ENCODE measurements around the gene FCER2. TPM values are rescaled to one million over a fixed set of nuclear protein-coding genes. Genes with fewer than 3 reads are reported as not detected.

The FCER2 gene
- total and polyA plus RNA-seq, 4 donors: 0.14 TPM; not detected in 3

GRCh38 chr19:7638802-7639465 lies 63.0 kb downstream of the FCER2 start:
- WGBS: 90% methylated on average over 12 of the region's 12 CpGs
- no peak for TF ChIP-seq TAF1 (conservative IDR thresholded peaks at IDR 0.05)
- TF ChIP-seq YY1 (IDR thresholded peaks at IDR 0.05): no peak
- TF ChIP-seq RXRA (IDR thresholded peaks at IDR 0.05): no peak
- no peak for TF ChIP-seq NR2F2 (IDR thresholded peaks at IDR 0.05)
- no peak for TF ChIP-seq GABPA (IDR thresholded peaks at IDR 0.05 in 1 of 2, conservative IDR thresholded peaks at IDR 0.05 in 1 of 2)
- no peak for TF ChIP-seq EGR1 (IDR thresholded peaks at IDR 0.05; ENCODE audit: low read depth in 2 of 2)
- TF ChIP-seq, protein P1, sequence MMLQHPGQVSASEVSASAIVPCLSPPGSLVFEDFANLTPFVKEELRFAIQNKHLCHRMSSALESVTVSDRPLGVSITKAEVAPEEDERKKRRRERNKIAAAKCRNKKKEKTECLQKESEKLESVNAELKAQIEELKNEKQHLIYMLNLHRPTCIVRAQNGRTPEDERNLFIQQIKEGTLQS (IDR thresholded peaks at IDR 0.05): no peak
- no peak for TF ChIP-seq FOXA2 (IDR thresholded peaks at IDR 0.05)
- TF ChIP-seq FOXA1 (IDR thresholded peaks at IDR 0.05): no peak
- H3K36me3 ChIP-seq (ENCODE audit: control insufficient read depth in 4 of 4, insufficient read depth in 3 of 4, low read depth in 1 of 4, low read length in 3 of 4): no peaks in the 10 kb centered on the region

More at GRCh38 chr19:7638802-7639465, 63.0 kb downstream of the FCER2 start:
- Histone ChIP-seq H3K4me1 (ENCODE audit: control insufficient read depth in 4 of 4, insufficient read depth in 4 of 4, low read length in 3 of 4) (peaks cover 1 to 25% (median 15%) of the 10 kb centered on the region in 4 donors), H3K4me3 (ENCODE audit: low read depth in 1 of 3, low read length in 3 of 3) (no peak overlapping the region), H3K9ac (ENCODE audit: low read depth in 1 of 2, low read length in 2 of 2) (no peak overlapping the region), H3K27me3 (ENCODE audit: control insufficient read depth in 4 of 4, insufficient read depth in 4 of 4, low read length in 3 of 4) (no peaks in the 10 kb centered on the region), H3K27ac (ENCODE audit: low read depth in 1 of 2, low read length in 2 of 2) (no peak overlapping the region), H3K9me3 (ENCODE audit: control insufficient read depth in 4 of 4, low read length in 3 of 4) (no peaks in the 10 kb centered on the region)
- DNase-seq (ENCODE audit: low spot score): no peak

Other genes with a start within 250 kb of the FCER2 start
- gene PEX11G, start 213.1 kb downstream of the FCER2 start, total RNA-seq: 1 to 10 TPM; 1.9 to 7.7 TPM
- 10 to 100 TPM in 1 of 2 donors, 1 to 10 TPM in 1; 8.6 to 10.9 TPM for gene PEX11G, start 213.1 kb downstream of the FCER2 start, polyA plus RNA-seq
- 1 to 10 TPM; 5.7 to 9.5 TPM for gene ZNF358, start 186.0 kb downstream of the FCER2 start, total RNA-seq
- 10 to 100 TPM; 15.6 to 18.2 TPM for gene ZNF358, start 186.0 kb downstream of the FCER2 start, polyA plus RNA-seq
- gene MCOLN1, start 179.5 kb downstream of the FCER2 start, total RNA-seq: 10 to 100 TPM; 10.9 to 13.2 TPM
- gene MCOLN1, start 179.5 kb downstream of the FCER2 start, polyA plus RNA-seq: 10 to 100 TPM; 14.1 to 17.0 TPM
- 10 to 100 TPM; 33.0 to 68.4 TPM for gene PNPLA6, start 166.4 kb downstream of the FCER2 start, total RNA-seq
- 10 to 100 TPM; 20.9 to 22.9 TPM for gene PNPLA6, start 166.4 kb downstream of the FCER2 start, polyA plus RNA-seq
- 10 to 100 TPM in 1 of 2 donors, 1 to 10 TPM in 1; 4.4 to 13.8 TPM for gene CAMSAP3, start 106.3 kb downstream of the FCER2 start, total RNA-seq
- gene CAMSAP3, start 106.3 kb downstream of the FCER2 start, polyA plus RNA-seq: 10 to 100 TPM in 1 of 2 donors, 1 to 10 TPM in 1; 5.7 to 19.1 TPM
- 10 to 100 TPM; 17.2 to 21.3 TPM for gene XAB2, start 72.6 kb downstream of the FCER2 start, total RNA-seq
- 10 to 100 TPM in 1 of 2 donors, 1 to 10 TPM in 1; 5.1 to 13.3 TPM for gene XAB2, start 72.6 kb downstream of the FCER2 start, polyA plus RNA-seq
- gene PET100, start 72.3 kb downstream of the FCER2 start, total RNA-seq: 10 to 100 TPM in 1 of 2 donors, 1 to 10 TPM in 1; 4.8 to 22.0 TPM
- gene PET100, start 72.3 kb downstream of the FCER2 start, polyA plus RNA-seq: 100 to 1,000 TPM in 1 of 2 donors, 10 to 100 TPM in 1; 31.5 to 225 TPM
- not detected for gene PCP2, start 68.4 kb downstream of the FCER2 start, total RNA-seq
- under 1 TPM; 0.08 to 0.25 TPM for gene PCP2, start 68.4 kb downstream of the FCER2 start, polyA plus RNA-seq
- gene STXBP2, start 65.0 kb downstream of the FCER2 start, total RNA-seq: 10 to 100 TPM; 25.9 to 32.7 TPM
- 10 to 100 TPM; 26.8 to 27.5 TPM for gene STXBP2, start 65.0 kb downstream of the FCER2 start, polyA plus RNA-seq
- gene RETN, start 33.1 kb downstream of the FCER2 start, total RNA-seq: 10 to 100 TPM in 1 of 2 donors, not detected in 1; 11.5 TPM
- gene RETN, start 33.1 kb downstream of the FCER2 start, polyA plus RNA-seq: 1 to 10 TPM in 1 of 2 donors, not detected in 1; 1.9 TPM
- gene MCEMP1, start 25.0 kb downstream of the FCER2 start, total RNA-seq: under 1 TPM; 0.42 to 0.92 TPM
- under 1 TPM; 0.29 to 0.54 TPM for gene MCEMP1, start 25.0 kb downstream of the FCER2 start, polyA plus RNA-seq
- gene TRAPPC5, start 21.3 kb downstream of the FCER2 start, total RNA-seq: 10 to 100 TPM; 22.5 to 38.3 TPM
- 100 to 1,000 TPM in 1 of 2 donors, 10 to 100 TPM in 1; 72.1 to 130 TPM for gene TRAPPC5, start 21.3 kb downstream of the FCER2 start, polyA plus RNA-seq
- 10 to 100 TPM in 1 of 2 donors, 1 to 10 TPM in 1; 7.7 to 43.9 TPM for gene CLEC4G, start 30.0 kb upstream of the FCER2 start, total RNA-seq
- gene CLEC4G, start 30.0 kb upstream of the FCER2 start, polyA plus RNA-seq: 10 to 100 TPM; 47.4 to 69.0 TPM
- gene CD209, start 45.4 kb upstream of the FCER2 start, total RNA-seq: 1 to 10 TPM; 1.6 to 1.9 TPM
- 1 to 10 TPM in 1 of 2 donors, under 1 TPM in 1; 0.44 to 3.5 TPM for gene CD209, start 45.4 kb upstream of the FCER2 start, polyA plus RNA-seq
- gene CLEC4M, start 61.1 kb upstream of the FCER2 start, total RNA-seq: 10 to 100 TPM; 22.2 to 33.0 TPM
- gene CLEC4M, start 61.1 kb upstream of the FCER2 start, polyA plus RNA-seq: 10 to 100 TPM; 32.7 to 33.5 TPM
- gene EVI5L, start 128.1 kb upstream of the FCER2 start, total RNA-seq: 1 to 10 TPM; 4.2 to 4.7 TPM
- 1 to 10 TPM; 1.4 to 5.0 TPM for gene EVI5L, start 128.1 kb upstream of the FCER2 start, polyA plus RNA-seq
- gene PRR36, start 172.3 kb upstream of the FCER2 start, total RNA-seq: not detected
- gene PRR36, start 172.3 kb upstream of the FCER2 start, polyA plus RNA-seq: under 1 TPM; 0.02 to 0.03 TPM
- 1 to 10 TPM; 1.8 to 3.3 TPM for gene LRRC8E, start 186.4 kb upstream of the FCER2 start, total RNA-seq
- gene LRRC8E, start 186.4 kb upstream of the FCER2 start, polyA plus RNA-seq: 1 to 10 TPM in 1 of 2 donors, not detected in 1; 2.4 TPM
- gene MAP2K7, start 201.7 kb upstream of the FCER2 start, total RNA-seq: 10 to 100 TPM in 1 of 2 donors, 1 to 10 TPM in 1; 9.4 to 11.7 TPM
- 1 to 10 TPM; 3.0 to 9.7 TPM for gene MAP2K7, start 201.7 kb upstream of the FCER2 start, polyA plus RNA-seq
- 1 to 10 TPM in 1 of 2 donors, not detected in 1; 2.5 TPM for gene TGFBR3L, start 212.7 kb upstream of the FCER2 start, total RNA-seq
- gene TGFBR3L, start 212.7 kb upstream of the FCER2 start, polyA plus RNA-seq: under 1 TPM; 0.32 to 0.36 TPM
- gene SNAPC2, start 218.2 kb upstream of the FCER2 start, total RNA-seq: 1 to 10 TPM; 2.8 to 3.5 TPM
- gene SNAPC2, start 218.2 kb upstream of the FCER2 start, polyA plus RNA-seq: 1 to 10 TPM; 3.0 to 7.1 TPM
- under 1 TPM; 0.08 to 0.14 TPM for gene CTXN1, start 224.0 kb upstream of the FCER2 start, total RNA-seq
- gene CTXN1, start 224.0 kb upstream of the FCER2 start, polyA plus RNA-seq: under 1 TPM in 1 of 2 donors, not detected in 1; 0.07 TPM
- gene TIMM44, start 241.5 kb upstream of the FCER2 start, total RNA-seq: 10 to 100 TPM; 21.1 to 35.8 TPM
- 10 to 100 TPM; 17.7 to 32.2 TPM for gene TIMM44, start 241.5 kb upstream of the FCER2 start, polyA plus RNA-seq

Data from liver (tissue), 9 donors.